ENCODE results near the gene FRMPD1.

DNA sequence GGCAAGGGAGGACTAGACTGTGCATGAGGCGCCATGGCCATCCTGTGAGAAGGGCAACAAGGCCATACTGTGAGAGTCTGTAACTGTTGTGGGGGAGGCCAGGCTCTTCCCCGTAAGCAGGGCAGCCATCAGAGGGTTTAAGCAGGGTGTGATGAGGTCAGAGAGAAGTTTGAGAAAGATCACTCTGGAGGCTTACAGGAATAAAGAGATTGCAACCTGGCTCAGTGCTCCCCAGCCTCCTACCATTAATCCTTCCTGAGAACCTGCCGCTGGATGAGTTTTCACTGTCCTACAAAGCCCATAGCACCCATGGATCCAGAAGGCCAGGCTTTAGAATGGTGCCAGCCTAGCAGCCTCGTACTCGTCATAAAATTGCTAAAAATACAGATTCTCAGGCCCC is 88.5 kb downstream of the FRMPD1 start:
- TF ChIP-seq, protein P1, sequence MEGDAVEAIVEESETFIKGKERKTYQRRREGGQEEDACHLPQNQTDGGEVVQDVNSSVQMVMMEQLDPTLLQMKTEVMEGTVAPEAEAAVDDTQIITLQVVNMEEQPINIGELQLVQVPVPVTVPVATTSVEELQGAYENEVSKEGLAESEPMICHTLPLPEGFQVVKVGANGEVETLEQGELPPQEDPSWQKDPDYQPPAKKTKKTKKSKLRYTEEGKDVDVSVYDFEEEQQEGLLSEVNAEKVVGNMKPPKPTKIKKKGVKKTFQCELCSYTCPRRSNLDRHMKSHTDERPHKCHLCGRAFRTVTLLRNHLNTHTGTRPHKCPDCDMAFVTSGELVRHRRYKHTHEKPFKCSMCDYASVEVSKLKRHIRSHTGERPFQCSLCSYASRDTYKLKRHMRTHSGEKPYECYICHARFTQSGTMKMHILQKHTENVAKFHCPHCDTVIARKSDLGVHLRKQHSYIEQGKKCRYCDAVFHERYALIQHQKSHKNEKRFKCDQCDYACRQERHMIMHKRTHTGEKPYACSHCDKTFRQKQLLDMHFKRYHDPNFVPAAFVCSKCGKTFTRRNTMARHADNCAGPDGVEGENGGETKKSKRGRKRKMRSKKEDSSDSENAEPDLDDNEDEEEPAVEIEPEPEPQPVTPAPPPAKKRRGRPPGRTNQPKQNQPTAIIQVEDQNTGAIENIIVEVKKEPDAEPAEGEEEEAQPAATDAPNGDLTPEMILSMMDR (IDR thresholded peaks at IDR 0.05), result no peak
- no peak for TF ChIP-seq POLR2AphosphoS5 (IDR thresholded peaks at IDR 0.05)
- no peak for TF ChIP-seq POLR2A (IDR thresholded peaks at IDR 0.05)
- TF ChIP-seq EP300 (IDR thresholded peaks at IDR 0.05; ENCODE audit: low read depth), result no peak
